Gastrocnemius medialis (tissue), 4 donors: ENCODE measurements around the gene ADAMTS2.

Experiments used
- CTCF ChIP-seq, 5 experiments: fragments of 450-650 bp in 3 of 5; fragments of 200-600 bp in 2 of 5; sonication (generic) in 2 of 5; IDR thresholded peaks in 4 of 5; conservative IDR thresholded peaks in 1 of 5; 1 replicate in 4 of 5; 2 replicates in 1 of 5; pipeline ENCODE4 v1.5.1; 2016 to 2019; ENCODE audit warnings: antibody characterized with exemption in 5 of 5, mild to moderate bottlenecking in 3 of 5, moderate library complexity in 3 of 5
- POLR2A ChIP-seq, 2 donors: fragments of 450-650 bp; IDR thresholded peaks; one replicate each; pipeline ENCODE4 v1.6.1; 2017; ENCODE audit warnings: antibody characterized with exemption in 2 of 2, mild to moderate bottlenecking in 2 of 2, moderate library complexity in 2 of 2

GRCh38 chr5:179319741-179320281 lies 25.4 kb downstream of the ADAMTS2 start:
- TF ChIP-seq CTCF (IDR thresholded peaks at IDR 0.05 in 4 of 5, conservative IDR thresholded peaks at IDR 0.05 in 1 of 5) (no peak), POLR2A (IDR thresholded peaks at IDR 0.05) (no peak)
